ENCODE measurements around the gene NEIL1. TPM values are rescaled to one million over a fixed set of nuclear protein-coding genes. Genes with fewer than 3 reads are reported as not detected.
"Not testable (repeated sequence)": the region's sequence is repeated elsewhere in the genome, so short reads cannot be mapped to it uniquely, and the experiment has no call there.

Gene NEIL1
- total RNA-seq, 2 donors from 2014 or later = 20.2 to 25.7 TPM

DNA sequence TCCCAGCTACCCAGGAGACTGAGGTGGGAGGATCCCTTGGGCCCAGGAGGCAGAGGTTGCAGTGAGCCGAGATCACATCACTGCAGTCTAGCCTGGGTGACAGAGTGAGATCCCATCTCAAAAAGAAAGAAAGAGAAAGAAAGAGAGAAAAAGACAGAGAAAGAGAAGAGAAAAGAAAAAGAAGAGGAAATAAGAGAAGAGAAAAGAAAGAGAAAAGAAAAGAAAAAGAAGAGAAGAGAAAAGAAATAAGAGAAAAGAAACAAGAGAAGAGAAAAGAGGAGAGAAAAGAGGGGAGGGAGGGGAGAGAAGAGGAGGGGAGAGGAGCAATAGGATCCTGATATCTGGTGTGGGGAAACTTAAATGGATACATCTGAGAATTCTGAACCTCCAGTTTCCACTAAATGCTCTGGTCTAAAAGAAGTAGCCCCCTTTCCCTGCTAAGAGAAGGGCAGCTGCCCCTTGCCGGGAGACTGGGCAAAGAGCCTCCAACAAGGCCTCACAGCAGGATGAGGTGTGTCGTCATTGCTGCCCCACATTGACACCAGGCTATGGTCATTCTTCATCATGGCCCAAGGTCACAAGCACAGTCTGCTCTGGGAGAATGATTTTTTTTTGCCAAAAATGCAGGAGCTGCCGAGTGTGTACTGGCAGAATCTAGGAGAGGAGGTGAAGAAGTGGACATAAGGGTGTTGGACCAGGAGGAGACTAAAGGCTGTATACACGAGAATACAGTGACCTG lies 32.1 kb upstream of the NEIL1 start:
- TF ChIP-seq, protein P1, sequence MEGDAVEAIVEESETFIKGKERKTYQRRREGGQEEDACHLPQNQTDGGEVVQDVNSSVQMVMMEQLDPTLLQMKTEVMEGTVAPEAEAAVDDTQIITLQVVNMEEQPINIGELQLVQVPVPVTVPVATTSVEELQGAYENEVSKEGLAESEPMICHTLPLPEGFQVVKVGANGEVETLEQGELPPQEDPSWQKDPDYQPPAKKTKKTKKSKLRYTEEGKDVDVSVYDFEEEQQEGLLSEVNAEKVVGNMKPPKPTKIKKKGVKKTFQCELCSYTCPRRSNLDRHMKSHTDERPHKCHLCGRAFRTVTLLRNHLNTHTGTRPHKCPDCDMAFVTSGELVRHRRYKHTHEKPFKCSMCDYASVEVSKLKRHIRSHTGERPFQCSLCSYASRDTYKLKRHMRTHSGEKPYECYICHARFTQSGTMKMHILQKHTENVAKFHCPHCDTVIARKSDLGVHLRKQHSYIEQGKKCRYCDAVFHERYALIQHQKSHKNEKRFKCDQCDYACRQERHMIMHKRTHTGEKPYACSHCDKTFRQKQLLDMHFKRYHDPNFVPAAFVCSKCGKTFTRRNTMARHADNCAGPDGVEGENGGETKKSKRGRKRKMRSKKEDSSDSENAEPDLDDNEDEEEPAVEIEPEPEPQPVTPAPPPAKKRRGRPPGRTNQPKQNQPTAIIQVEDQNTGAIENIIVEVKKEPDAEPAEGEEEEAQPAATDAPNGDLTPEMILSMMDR (conservative IDR thresholded peaks at IDR 0.05) = no peak
- Mint-ChIP-seq H3K9me3 (no peaks in the 10 kb centered on the region), H3K4me1 (no peaks in the 10 kb centered on the region), H3K36me3 (ENCODE audit: low read depth) (no peaks in the 10 kb centered on the region), H3K4me3 (no peak overlapping the region), H3K27ac (no peak overlapping the region), H3K27me3 (ENCODE audit: insufficient read depth) (peaks cover 14% of the 10 kb centered on the region)
- Histone ChIP-seq H3K9ac (ENCODE audit: extremely low read depth, low read length, poor library complexity, severe bottlenecking) (no peak overlapping the region), H3K9me3 (ENCODE audit: control insufficient read depth, low read length) (no peaks in the 10 kb centered on the region), H3K27ac (ENCODE audit: low read depth, low read length) (no peak overlapping the region), H3K4me3 (ENCODE audit: low read length) (no peak overlapping the region), H3K4me1 (ENCODE audit: control insufficient read depth, insufficient read depth, low read length) (no peaks in the 10 kb centered on the region), H3K27me3 (ENCODE audit: control insufficient read depth, insufficient read depth, low read length, poor library complexity, severe bottlenecking) (no peaks in the 10 kb centered on the region), H3K36me3 (ENCODE audit: control insufficient read depth, insufficient read depth, low read length) (no peaks in the 10 kb centered on the region)
- DNase-seq = peak; percentile 5
- 85 to 89% methylated on average over 5 of the region's 5 CpGs for WGBS, 2 experiments (ENCODE audit: insufficient coverage in 1 of 2, insufficient read length in 1 of 2)

- not testable (repeated sequence) for H3K27ac ChIP-seq (ENCODE audit: low read depth, low read length); H3K27me3 ChIP-seq (ENCODE audit: control insufficient read depth, insufficient read depth, low read length, poor library complexity, severe bottlenecking); H3K27ac Mint-ChIP-seq; H3K9ac ChIP-seq (ENCODE audit: extremely low read depth, low read length, poor library complexity, severe bottlenecking); H3K36me3 Mint-ChIP-seq (ENCODE audit: low read depth); H3K9me3 ChIP-seq (ENCODE audit: control insufficient read depth, low read length); H3K4me1 Mint-ChIP-seq; H3K36me3 ChIP-seq (ENCODE audit: control insufficient read depth, insufficient read depth, low read length); H3K4me1 ChIP-seq (ENCODE audit: control insufficient read depth, insufficient read depth, low read length); H3K4me3 ChIP-seq (ENCODE audit: low read length); DNase-seq; H3K9me3 Mint-ChIP-seq; H3K4me3 Mint-ChIP-seq
- peaks cover 15% of the 10 kb centered on the region for H3K27me3 Mint-ChIP-seq (ENCODE audit: insufficient read depth)
- WGBS, 2 experiments (ENCODE audit: insufficient coverage in 1 of 2, insufficient read length in 1 of 2) = 89 to 93% methylated on average over 3 to 5 of the region's 5 CpGs
These were observed 27.5 kb upstream of the NEIL1 start for GRCh38 chr15:75319231-75319897.

DNA sequence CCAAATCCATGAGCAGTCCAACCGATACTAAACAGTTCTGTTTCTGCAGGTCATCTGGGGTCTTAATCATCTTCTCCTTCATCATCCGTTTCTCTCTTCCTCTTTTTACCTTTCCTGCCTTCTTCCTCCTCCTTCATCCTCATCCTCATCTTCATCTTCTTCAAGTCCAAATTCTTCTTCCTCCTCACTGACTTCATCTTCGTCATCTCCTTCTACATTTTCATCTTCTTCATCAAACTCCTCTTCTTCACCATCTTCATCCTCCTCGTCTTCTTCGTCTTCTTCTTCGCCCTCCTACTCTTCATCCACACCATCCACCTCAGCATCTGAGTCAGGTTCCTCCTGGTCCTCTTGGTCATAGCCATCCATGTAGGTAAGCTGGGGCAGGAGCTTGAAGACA lies 25.1 kb upstream of the NEIL1 start:
- TF ChIP-seq, protein P1 (conservative IDR thresholded peaks at IDR 0.05) = no peak
- Mint-ChIP-seq H3K36me3 (ENCODE audit: low read depth) (no peaks in the 10 kb centered on the region), H3K4me3 (no peak overlapping the region), H3K27ac (no peak overlapping the region), H3K27me3 (ENCODE audit: insufficient read depth) (peaks cover 15% of the 10 kb centered on the region), H3K4me1 (peaks cover 1% of the 10 kb centered on the region), H3K9me3 (peaks cover 3% of the 10 kb centered on the region)
- no peaks in the 10 kb centered on the region for H3K36me3 ChIP-seq (ENCODE audit: control insufficient read depth, insufficient read depth, low read length)
- DNase-seq = no peak
- H3K9me3 ChIP-seq (ENCODE audit: control insufficient read depth, low read length) = no peaks in the 10 kb centered on the region
- no peaks in the 10 kb centered on the region for H3K27me3 ChIP-seq (ENCODE audit: control insufficient read depth, insufficient read depth, low read length, poor library complexity, severe bottlenecking)
- no peak overlapping the region for H3K4me3 ChIP-seq (ENCODE audit: low read length)
- no peak overlapping the region for H3K27ac ChIP-seq (ENCODE audit: low read depth, low read length)
- no peak overlapping the region for H3K9ac ChIP-seq (ENCODE audit: extremely low read depth, low read length, poor library complexity, severe bottlenecking)
- no peaks in the 10 kb centered on the region for H3K4me1 ChIP-seq (ENCODE audit: control insufficient read depth, insufficient read depth, low read length)
- 90 to 95% methylated on average over 6 of the region's 6 CpGs for WGBS, 2 experiments (ENCODE audit: insufficient coverage in 1 of 2, insufficient read length in 1 of 2)

Measured in endodermal cell (in vitro differentiated cells).